ENCODE data around the gene POU3F1.
A peak's percentile ranks its signal among the peaks of the same experiment; 100 is the strongest.

Gene POU3F1

DNA sequence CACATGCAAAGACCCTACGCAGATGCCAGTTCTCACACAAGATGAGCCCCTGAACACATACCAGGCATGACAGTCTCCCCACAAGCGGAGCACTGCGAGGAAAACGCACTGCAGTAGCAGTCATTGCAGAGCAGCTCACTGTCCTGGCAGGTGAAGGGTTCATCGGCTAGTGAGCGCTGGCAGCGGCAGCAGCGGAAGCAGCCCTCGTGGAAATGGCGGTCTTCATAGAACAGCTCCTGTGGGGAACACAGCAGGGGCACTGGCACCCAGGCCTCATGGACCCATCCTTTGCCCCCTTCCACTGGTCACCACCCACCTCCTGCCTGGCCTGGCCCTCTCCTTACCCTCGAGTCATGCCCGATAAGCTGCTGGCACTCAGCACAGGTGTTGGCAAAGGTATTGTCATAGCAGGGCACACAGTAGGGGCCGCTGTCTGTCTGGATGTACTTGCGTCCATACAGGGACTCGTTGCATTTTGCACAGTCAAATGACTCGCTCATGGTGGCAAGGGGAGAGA is 47.6 kb downstream of the POU3F1 start:
- Histone ChIP-seq H3K4me1 (ENCODE audit: control insufficient read depth in 1 of 2, insufficient read depth in 2 of 2, low read length in 2 of 2) (peaks cover 34 to 70% of the 10 kb centered on the region in 2 donors), H3K4me3 (ENCODE audit: low read depth in 1 of 2, low read length in 2 of 2) (peak overlapping the region in 1 of 2 donors; percentile 10), H3K27me3 (ENCODE audit: low read depth, low read length) (no peaks in the 10 kb centered on the region), H3K27ac (ENCODE audit: low read length) (peak overlapping the region; percentile 95), H3K9me3 (ENCODE audit: control insufficient read depth in 1 of 2, low read length in 2 of 2) (no peaks in the 10 kb centered on the region), H3K36me3 (ENCODE audit: control insufficient read depth in 1 of 2, insufficient read depth in 2 of 2, low read length in 2 of 2) (peaks cover 16 to 28% of the 10 kb centered on the region in 2 donors)

DNA sequence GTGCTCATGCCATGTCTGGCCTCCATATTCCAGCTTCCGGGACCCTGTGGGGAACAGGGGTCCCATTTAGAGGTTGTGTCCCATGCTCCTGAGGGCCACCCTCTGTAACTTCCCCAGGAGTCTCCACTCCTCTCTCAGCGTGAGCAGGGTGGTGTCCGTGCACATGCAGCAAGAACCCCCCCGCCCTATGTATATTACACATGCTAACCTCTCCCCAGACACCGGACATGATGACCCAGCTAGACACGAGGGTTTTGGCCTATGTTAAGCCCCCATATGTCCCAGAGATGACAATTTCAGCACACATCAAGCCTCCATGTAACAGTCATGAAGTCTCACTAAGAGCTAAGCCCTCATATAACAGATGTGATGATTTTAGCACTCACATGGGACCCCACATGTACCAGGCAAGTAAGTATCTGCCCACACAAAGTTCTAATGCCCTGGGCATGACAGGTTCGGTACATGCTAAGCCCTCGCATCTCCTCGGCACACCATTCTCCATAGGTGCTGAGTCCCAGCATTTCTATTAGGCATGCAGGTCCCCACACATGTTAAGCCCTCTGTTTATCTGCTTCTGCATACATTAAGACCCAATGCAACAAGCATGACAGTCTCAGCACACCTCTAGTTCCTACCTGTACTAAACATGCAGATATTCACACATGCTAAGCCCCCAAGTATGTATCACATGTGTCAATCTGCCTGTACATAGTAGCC is 48.3 kb downstream of the POU3F1 start:
- Histone ChIP-seq H3K4me3 (ENCODE audit: low read depth in 1 of 2, low read length in 2 of 2) (no peak overlapping the region), H3K36me3 (ENCODE audit: control insufficient read depth in 1 of 2, insufficient read depth in 2 of 2, low read length in 2 of 2) (peaks cover 16 to 28% of the 10 kb centered on the region in 2 donors), H3K9me3 (ENCODE audit: control insufficient read depth in 1 of 2, low read length in 2 of 2) (no peaks in the 10 kb centered on the region), H3K27me3 (ENCODE audit: low read depth, low read length) (no peaks in the 10 kb centered on the region), H3K27ac (ENCODE audit: low read length) (no peak overlapping the region), H3K4me1 (ENCODE audit: control insufficient read depth in 1 of 2, insufficient read depth in 2 of 2, low read length in 2 of 2) (peaks cover 34 to 63% of the 10 kb centered on the region in 2 donors)

GRCh38 chr1:37997256-37998088 is 49.1 kb downstream of the POU3F1 start:
- Histone ChIP-seq H3K27ac (ENCODE audit: low read length) (peak overlapping the region; percentile 83), H3K27me3 (ENCODE audit: low read depth, low read length) (no peaks in the 10 kb centered on the region), H3K36me3 (ENCODE audit: control insufficient read depth in 1 of 2, insufficient read depth in 2 of 2, low read length in 2 of 2) (peaks cover 16 to 28% of the 10 kb centered on the region in 2 donors), H3K4me3 (ENCODE audit: low read depth in 1 of 2, low read length in 2 of 2) (peak overlapping the region in 1 of 2 donors; percentile 65), H3K4me1 (ENCODE audit: control insufficient read depth in 1 of 2, insufficient read depth in 2 of 2, low read length in 2 of 2) (peaks cover 34 to 60% of the 10 kb centered on the region in 2 donors), H3K9me3 (ENCODE audit: control insufficient read depth in 1 of 2, low read length in 2 of 2) (no peaks in the 10 kb centered on the region)

DNA sequence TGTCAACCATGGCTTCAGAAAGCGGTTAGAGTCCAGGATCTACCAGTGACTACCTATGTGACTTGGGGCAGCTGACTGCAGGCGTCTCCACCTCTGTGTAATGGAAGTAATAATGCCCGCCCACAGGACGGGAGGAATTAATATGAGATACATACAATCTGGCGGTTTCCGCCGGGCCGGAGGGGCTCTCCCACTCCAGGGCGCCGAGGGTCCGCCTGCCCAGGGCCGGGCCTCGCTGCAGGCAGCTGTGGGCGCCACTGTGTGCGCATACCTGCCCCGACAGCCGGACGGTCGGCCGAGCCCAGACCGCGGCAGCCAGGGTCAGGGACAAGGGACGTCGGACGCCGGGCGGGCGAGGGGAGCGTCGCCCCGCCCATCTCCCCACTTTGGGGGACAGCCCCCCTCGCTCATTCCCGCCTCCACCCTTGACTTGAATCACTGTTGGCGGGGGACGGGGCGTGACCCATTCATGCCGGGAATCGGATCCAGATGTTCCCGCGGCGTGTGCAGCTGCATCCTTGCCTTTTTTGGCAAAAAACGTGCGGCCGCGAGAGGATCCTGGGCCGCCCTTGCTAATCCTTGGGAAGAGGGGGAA is 50.7 kb downstream of the POU3F1 start:
- H3K4me1 ChIP-seq (ENCODE audit: control insufficient read depth in 1 of 2, insufficient read depth in 2 of 2, low read length in 2 of 2): peaks cover 27 to 51% of the 10 kb centered on the region in 2 donors
- H3K36me3 ChIP-seq (ENCODE audit: control insufficient read depth in 1 of 2, insufficient read depth in 2 of 2, low read length in 2 of 2): peaks cover 16 to 25% of the 10 kb centered on the region in 2 donors
- no peaks in the 10 kb centered on the region for H3K9me3 ChIP-seq (ENCODE audit: control insufficient read depth in 1 of 2, low read length in 2 of 2)
- H3K27ac ChIP-seq (ENCODE audit: low read length): peak overlapping the region; percentile 83
- peak overlapping the region; percentile 38 to 65 for H3K4me3 ChIP-seq (ENCODE audit: low read depth in 1 of 2, low read length in 2 of 2)
- no peaks in the 10 kb centered on the region for H3K27me3 ChIP-seq (ENCODE audit: low read depth, low read length)

DNA sequence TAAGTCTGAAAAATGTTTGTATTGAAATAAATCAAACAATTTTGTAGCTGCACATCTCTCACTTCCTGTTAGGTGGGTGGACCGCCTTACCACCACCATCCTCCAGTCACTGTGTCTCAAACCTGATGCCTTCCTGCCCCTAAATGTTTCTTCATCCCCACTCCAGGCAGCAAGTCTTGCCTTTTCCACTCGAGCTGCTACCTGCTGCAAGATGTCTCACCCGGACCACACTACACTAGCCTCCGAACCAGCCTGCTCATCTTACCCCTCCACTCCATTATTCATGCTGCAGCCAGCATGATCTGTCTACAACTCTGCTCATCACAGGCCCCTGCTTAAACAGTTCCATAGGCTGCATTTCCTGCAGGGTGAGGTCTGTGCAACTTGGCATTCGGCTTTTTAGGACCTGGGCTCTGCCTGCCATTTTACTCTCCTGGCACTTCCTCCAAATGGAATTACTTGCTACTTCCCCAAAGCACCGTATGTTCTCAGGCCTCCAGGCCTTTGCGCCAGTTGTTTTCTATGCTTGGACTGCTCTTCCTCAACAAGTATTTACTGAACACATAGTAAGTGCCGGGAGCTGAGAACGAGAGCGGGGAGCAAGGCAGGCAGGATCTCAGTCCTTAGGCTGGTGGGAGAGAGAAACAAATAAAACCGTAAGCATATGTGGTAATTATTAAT is 51.6 kb downstream of the POU3F1 start:
- peaks cover 18 to 43% of the 10 kb centered on the region in 2 donors for H3K4me1 ChIP-seq (ENCODE audit: control insufficient read depth in 1 of 2, insufficient read depth in 2 of 2, low read length in 2 of 2)
- H3K27me3 ChIP-seq (ENCODE audit: low read depth, low read length): no peaks in the 10 kb centered on the region
- peak overlapping the region; percentile 83 for H3K27ac ChIP-seq (ENCODE audit: low read length)
- no peaks in the 10 kb centered on the region for H3K9me3 ChIP-seq (ENCODE audit: control insufficient read depth in 1 of 2, low read length in 2 of 2)
- H3K36me3 ChIP-seq (ENCODE audit: control insufficient read depth in 1 of 2, insufficient read depth in 2 of 2, low read length in 2 of 2): peaks cover 16 to 21% of the 10 kb centered on the region in 2 donors
- peak overlapping the region in 1 of 2 donors; percentile 38 for H3K4me3 ChIP-seq (ENCODE audit: low read depth in 1 of 2, low read length in 2 of 2)

All from muscle layer of duodenum (tissue), 2 donors.